Activated gamma-delta T cell treated with Interleukin-2 at 50 U/mL for 16 hours (primary cell): ENCODE results near the gene ITPRID1.
"Not testable (repeated sequence)": the region's sequence is repeated elsewhere in the genome, so short reads cannot be mapped to it uniquely, and the experiment has no call there.

Experiments
- DNase-seq: peaks from one replicate; pipeline ENCODE4 v3.0.0-alpha.2; 2020

The ITPRID1 gene

DNA sequence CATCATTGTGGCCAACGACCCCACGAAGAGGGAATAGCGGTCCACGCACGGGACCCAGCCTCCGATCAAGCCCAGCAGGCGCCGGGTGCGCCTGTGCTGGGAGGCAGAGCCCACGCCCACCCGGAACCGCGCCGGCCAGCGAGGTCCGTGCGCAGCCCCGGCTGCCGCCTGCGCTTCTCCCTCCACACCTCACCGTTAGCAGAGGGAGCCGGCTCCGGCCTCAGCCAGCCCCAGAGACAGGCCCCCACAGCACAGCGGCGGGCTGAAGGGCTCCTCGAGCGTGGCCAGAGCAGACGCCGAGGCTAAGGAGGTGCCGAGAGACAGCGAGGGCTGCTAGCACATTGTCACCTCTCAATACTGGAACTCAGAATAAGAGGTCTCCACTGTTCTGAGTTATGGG, 3.6 kb downstream of the ITPRID1 start:
- DNase-seq, result no peak

DNA sequence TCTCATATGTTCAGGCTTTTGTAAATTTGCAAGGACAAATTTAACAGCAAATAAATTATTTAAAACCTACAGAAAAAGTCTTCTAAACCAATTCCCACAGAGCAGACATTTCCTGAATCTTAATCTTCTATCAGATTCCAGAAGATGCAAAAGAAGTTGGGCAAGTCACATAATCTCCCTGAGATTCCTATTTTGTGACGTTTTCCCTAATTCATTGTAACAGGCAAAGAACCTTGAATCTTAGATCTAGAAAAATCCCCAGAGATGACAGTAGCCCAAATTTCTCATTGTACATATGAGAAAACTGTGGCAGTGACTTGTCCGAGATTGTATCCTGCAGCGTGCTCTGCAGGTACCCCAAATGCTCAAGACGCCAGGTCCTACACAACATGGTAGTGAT, 4.9 kb downstream of the ITPRID1 start:
- DNase-seq, result no peak

DNA sequence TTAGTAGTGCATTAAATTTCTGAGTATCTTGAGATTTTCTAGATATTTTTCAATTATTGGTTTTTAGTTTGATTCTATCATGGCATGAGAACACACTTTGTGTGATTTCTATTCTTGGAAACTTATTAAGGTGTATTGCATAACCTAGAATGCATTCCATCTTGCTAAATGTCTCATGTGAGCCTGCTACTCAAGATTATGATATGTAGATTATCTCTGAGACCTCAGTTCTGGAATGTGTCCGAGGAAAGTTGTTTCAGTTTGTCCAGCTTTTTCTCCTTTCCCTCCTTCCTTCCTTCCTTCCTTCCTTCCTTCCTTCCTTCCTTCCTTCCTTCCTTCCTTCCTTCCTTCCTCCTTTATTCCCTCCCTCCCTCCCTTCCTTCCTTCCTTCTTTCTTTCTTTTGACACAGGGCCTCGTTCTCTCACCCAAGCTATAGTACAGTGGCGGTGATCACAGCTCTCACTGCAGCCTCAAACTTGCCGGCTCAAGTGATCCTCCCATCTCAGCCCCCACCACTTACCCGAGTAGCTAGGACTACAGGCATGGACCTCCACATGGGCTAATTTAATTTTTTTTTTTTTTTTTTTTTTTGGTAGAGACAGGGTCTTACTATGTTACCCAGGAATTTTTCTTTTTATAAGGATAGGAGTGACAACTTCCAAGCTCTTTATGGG, 7.6 kb downstream of the ITPRID1 start:
- no peak for DNase-seq

DNA sequence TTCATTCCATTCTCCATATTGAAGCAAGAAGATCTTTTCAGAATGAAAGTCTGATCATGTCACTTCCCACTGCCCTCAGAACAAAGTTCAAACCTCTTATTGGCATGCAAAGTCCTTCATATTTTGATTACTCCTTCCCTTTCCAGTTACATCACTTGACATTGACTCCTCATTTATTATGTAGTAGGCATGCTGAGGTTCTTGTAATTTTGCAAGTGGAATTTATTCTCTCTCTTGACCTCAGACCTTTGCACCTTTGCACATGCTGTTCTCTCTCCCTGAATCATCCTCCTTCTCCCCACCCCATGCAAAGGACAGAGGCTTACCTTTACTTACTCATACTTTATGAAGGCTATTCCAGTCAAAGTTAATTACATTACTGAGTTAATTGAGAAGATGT, 13.0 kb downstream of the ITPRID1 start:
- DNase-seq, result no peak

DNA sequence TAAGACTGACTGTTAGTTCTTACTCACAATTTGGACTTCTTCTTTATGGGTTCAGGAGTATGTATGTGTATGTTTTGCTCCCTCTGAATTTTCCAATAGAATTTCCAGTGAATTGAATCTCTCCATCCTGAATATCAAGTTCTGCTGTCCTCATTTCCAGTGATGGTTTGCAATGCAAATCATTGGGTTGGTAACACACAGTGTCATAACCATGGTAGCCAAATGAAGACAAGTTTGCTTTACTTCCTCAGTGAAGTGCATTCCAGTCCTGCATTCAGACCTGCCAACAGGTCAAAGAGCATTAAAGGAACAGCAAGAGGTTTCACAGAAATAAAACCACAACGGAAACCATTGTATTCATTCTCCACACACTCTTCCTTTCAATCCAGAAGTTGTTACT, 15.2 kb downstream of the ITPRID1 start:
- DNase-seq, result no peak

DNA sequence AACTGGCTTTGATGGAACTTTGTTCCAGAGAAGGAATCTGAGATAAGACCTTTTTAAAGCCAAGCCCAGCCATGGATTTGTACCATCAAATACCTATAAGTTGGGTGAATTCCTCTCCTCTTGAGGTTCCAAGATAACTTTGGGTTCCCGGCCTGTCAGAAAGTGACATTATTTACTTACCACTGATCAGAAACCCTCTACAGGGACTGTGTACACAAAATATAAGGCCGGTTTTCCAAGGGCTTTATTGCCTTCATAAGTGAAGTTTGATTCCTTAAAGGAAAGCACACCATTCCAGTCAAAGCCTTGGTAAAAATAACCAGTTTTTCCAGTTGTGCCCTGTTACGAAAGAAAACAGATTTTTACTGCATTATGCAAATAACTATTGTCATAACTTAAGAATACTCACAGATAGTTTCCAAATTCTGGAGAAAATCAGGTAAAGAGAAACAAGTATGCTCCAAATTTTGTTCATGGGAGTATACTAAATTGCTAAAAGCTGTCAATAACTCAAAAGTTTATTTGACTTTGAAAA, 26.8 kb downstream of the ITPRID1 start:
- not testable (repeated sequence) for DNase-seq

DNA sequence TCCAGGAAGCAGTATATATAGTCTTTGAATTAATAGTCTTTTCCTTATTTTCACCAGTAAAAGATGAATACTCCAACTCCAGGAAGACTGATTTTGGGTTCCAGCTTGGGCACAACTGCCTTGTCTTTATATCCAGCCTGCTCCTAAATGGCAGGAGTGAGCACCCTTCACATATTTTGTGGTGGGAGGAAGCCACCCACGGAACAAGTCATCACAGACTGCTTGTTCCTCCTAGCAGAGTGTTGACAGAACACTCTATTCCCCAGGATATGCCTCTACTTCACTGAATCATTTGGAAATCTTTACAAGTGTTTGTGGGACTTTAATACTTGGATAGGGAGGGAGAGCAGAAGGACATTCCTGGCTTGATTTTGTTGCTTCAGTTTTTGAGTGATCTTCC, 31.7 kb downstream of the ITPRID1 start:
- DNase-seq, result no peak

DNA sequence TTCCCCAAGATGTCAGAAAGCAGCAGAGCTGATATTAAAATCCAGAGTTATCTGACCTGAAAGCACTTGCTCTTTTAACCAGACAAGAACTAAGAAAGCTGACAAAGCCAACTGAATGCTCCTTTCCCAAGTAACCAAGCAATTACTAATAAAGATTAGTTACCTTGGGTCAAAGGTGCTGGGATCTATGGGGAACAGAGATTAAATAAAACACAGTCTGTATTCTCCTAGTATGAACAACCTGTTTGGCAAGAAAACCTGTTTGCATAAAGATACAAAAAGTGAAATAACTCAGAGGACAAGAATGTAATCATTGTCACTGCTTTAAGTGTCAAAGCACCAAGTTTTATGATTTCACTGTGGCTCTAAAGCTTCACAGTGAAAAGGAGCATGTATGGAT, 35.7 kb downstream of the ITPRID1 start:
- no peak for DNase-seq

DNA sequence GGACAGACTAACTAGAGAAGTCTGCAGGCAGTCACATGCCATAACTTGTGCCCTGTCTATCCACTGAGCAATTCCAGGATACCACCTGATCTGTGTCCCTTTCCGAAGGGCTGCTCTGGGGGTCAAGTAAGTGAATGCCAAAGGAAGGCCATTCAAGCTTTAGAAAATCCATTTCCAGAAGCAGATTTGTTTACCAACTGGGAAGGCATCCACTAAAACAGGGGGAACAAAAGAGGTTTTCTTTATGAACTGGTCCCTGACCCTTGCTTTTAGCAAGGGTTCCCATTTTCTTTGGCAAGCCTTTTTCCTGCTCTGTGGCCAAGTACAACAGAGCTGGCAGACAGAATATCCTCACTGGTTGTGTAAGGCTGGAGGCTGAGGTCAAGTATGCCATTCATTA, 36.5 kb downstream of the ITPRID1 start:
- no peak for DNase-seq

DNA sequence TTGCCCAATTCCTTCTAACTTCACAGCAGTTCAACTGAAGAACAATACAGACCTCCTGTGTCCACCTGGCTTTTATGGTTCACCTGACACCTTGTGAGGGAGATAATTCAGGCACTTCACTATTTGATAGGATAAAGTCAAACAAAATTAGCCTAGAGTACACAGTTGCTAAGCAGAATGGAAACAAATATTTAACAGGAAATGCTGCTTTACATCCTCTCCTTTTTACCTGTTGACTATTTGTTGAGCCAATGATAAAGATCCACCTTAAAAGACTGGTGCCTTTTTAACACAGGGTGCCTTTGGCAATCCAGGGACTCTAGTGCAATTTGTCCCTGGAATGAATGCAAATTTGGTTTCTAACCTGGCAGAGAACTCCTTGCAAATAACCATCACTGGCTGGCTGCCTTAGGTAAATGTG, 39.8 kb downstream of the ITPRID1 start:
- no peak for DNase-seq

DNA sequence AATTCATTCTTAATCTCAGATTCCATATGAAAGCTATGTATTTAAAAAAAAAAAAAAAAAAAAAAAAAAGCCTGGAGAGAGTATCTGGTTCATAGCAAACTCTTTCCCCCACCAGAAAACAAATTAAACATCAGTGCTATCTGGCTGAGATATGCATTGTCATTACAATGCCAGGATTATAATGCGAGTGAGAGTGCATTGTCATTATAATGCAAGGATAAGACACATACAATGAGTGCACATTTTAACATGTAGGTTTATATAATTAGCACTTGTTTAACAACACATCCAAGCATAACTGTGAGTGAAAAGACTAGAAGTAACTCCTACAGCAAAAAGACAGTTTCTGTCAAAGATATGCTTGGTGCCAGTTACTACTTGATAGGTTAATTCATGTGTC, 48.1 kb downstream of the ITPRID1 start:
- DNase-seq, result no peak

DNA sequence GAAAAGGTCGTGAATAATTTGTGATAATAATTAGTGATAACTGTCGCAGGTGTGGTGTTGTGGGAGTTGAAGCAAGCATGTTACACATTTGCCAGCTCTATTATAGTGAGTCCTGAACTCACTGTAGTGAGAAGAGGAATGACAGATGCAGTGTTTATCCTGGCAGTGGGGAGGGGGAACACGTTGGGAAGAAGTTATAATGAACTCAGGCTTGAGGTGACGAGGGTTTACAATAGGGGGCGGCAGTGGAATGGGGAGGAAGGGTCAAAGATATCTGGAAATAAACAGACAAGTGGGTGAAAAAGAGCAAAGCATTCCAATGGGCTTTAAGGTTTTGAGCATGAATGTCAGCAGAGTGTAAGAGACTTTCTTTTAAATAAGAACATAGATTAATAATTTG, 49.6 kb downstream of the ITPRID1 start:
- no peak for DNase-seq

DNA sequence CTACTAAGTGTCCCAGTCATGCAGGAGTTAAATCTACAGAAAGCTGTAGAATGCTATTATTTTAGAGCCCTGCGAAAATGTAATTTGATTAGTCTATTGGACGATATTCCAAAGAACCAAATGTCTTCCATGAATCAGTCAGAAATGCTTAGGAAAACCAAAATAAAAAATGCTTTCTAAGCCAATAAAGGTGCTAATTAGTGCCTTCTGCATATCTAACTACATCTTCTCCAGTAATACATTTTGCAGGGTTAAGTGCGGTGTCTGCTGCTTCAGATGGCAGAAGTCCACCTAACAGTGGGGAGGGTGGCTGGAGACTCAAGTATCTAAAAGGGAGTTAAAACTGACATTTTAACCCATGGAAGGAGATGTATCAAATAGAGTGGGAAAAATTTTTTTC, 50.1 kb downstream of the ITPRID1 start:
- no peak for DNase-seq

DNA sequence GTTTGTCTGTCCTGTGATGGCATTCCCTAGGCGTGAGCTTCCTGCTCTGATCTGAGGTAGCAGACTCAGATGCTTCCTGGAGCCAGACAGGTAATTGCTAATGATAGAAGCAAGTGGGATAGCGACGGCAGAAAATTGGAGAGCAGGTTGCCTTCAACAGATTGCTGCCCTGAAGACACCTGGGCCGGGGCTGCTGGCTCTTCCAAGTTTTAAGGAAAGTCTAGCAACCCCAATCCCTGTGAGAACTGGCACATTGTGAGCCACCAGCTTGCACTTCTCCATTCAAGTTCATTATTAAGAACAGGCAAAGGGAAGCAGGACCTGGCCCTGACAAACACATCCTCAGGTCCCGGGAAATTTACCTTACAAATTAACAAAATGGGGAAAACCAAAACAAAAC, 50.8 kb downstream of the ITPRID1 start:
- DNase-seq, result no peak

DNA sequence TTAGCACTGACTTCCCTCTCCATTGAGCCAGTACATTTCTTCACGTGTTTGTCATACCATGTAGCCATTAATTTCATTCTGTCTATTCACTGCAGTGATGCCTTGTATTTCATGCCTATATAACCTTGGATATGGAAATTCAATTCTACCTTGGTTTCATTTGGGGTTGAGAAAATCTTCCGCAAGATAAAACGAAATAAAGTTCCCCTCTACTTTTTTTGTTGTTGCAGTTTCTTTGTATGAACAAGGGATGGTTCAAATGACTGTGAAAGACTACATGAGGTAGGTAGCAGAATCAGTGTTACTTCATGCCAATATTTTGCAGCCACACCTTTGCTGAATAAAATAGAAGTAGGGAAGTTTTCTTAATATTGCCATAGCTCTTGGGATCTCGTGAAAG, 55.6 kb downstream of the ITPRID1 start:
- no peak for DNase-seq

DNA sequence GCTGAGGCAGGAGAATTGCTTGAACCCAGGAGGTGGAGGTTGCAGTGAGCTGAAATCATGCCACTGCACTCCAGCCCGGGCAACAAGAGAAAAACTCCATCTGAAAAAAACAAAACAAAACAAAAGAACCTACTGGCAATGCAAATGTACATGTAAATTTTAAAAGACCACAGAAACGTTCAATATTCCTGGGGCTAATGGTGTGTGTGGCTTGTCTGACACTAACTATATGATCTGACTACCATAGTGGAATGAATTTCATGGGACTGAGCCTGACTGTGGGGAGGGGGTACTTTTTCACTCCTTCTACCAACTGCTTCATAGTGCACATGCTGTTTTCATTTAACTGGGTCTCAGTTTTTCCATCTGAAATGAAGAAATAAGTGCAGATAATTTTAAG, 69.6 kb downstream of the ITPRID1 start:
- no peak for DNase-seq

DNA sequence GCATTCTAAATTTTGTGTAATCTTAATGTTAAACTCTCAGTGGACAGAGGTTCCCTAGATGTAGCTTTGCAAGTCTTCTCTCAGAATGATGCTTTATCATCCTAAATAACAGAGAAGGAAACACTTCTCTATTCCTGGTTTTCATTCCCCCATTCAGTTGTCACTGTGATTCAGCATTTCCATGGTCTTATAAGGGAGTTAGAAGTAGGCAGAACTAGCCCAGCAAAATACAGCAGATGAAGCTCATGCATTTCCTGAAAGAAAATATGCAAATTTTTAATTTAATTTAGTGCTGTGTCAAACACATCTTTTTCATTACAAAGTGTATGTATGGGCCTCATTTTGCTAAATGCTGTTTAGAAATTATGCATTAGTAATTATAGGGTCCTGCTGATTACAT, 70.1 kb downstream of the ITPRID1 start:
- DNase-seq, result no peak

DNA sequence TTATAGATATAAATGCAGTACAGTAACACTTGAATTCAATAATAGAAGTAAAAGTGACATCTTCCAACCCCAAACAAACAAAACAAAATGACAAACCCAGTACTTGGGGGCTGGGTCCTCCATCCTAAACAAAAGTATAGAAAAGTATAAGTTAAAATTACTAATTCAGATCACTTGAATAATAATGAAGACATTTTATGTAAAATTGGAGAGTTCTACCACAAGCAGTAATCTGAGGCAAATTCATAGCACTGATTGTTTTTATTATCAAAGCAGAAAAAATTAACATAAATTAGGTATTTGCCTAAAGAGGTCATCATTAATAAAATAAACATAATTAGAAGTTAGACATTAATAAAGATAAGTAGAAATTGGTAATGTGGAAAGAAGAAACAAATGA, 81.5 kb downstream of the ITPRID1 start:
- DNase-seq, result no peak

DNA sequence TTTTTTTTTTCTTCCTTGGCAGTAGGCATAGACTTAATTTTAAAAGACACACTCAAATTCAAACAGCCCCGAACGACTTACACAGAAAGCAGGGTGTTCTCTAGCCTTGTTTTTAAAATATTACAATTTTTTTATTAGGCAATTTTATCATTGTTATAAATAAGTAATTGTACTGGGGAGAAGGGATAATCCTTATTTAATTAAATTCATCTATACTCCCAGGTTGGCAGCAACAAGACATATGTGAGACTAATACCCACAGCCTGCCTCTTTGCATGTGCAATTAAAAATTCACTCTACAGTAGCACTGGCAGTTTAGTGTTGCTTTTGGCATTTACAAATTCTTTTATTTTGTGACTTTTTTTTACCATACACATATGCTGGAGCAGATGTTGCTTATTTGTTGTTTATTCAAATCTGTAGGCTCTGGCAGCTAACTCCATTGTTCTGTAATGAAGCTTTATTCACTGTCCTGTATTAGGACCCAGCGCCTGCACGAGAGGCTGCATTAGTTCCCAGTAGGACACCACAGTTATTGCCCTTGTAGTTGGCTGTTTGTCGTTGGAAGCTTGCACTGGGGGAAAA, 88.2 kb downstream of the ITPRID1 start:
- no peak for DNase-seq

DNA sequence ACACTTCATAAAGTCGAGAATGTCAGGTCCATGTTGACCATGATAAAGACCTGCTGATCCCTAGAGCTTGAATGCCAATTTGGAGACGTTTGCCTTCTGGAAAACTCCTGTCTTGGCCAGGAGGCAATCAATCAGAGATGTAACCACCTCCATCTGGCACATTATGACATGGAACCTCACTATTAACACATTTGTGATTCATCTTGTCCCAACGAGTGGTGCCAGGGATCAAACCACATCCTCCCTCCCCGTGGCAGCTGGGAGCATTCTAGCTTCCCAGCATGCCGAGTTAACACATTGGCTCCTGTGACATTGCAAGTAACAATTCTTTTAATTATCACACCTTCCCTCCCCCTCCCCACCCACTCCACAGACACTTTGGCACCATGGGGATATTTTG, 89.2 kb downstream of the ITPRID1 start:
- no peak for DNase-seq

DNA sequence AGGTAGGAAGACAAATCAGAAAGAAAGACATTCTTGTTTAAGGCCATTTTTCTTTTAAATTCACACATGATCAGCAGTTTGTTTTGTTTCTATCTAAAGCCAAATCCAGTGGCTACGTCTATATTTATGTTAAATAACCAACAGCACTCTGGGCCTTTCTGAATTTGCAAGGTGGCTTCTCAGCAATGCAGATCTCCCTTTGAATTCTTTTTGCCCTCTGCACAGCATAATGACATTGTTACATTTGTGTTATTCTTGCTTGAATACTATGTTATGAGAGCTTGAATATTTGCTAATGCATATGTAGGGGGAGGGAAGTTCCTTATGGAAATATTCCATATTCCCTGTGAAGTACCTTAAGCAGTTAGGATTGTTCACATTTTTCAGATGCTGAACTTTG, 99.7 kb downstream of the ITPRID1 start:
- no peak for DNase-seq

DNA sequence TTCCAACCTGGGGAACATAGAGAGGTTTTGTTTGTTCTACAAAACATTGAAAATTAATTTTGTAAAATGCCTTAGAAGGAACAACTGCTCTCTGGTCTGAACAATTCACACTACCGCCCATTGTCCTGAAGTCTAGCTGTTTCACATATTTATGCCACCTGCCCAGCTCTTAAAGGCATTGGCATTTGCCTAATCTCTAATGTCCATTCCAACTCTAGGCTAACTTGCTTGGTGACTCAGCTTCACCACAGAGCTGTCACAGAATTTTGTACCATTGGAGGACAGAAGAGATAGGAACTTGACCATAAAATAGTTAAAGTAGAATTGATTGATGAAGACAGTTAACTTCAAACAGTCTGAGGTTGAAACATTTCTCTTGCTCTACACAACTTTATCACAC, 119.6 kb downstream of the ITPRID1 start:
- no peak for DNase-seq

DNA sequence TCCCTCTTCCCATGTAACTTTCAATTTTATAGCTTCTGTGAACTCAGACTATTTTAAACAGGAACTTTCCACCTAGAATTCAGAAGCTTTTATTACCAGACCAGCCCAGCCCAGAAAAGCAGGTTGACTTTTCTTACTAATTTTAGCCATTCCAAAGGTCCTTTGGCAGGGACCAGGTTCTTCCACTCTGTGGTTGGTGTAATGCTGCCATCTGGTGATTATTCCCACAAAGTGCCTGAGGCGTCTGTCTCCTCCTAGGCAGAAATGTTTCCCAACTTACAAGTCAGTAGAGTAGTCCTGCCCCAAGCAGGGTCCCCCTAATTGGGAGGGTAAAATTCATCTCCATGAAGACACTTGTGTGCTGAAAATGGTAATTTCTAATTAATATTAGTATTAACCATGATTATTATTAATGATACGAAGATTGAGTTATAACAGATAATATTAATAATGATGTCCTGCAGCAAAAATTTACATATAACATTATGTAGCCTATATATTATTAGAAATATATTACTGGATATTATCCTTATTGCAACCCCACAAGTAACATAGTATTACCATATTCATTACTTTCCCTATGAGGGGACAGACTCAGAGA, 120.1 kb downstream of the ITPRID1 start:
- DNase-seq, result no peak

DNA sequence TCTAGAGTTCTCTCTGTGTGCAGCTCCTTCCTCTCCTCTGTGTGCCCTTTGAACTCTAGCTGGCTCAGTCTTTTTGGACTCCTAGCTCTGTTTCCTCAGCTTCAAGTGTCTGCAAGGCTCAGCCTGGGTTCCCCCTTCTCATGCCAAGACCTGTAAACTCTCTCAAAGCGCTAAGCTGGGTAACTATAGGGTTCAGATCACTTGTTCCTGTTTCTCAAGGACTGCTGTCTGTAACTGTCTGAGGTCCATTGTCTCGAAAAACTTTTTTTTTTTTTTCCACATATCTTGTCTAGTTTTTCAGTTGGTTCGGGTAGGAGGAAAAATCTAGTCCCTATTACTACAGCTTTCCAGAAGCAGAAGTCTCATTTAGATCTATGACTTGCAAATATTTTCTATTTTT, 126.5 kb downstream of the ITPRID1 start:
- DNase-seq, result no peak

DNA sequence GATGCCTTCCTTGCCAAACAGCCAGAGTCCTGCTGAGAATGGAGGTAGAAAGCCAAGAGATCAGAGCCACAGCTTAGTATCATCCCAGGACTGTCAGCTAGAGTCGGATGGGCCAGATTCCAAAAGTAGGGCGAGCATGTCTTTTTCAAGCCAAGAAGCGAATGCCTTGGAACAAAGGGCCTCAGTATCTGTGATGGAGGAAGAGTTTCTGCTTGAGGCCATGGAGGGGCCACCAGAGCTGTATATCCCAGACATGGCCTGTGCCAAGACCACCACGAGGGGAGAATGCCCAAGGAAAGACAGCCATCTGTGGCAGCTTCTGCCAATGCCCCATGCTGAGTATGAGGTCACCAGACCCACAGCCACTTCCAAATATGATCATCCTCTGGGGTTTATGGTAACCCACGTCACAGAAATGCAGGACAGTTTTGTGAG, 128.8 kb downstream of the ITPRID1 start:
- DNase-seq, result no peak
